ENCODE results near the gene RFX4. TPM values are rescaled to one million over a fixed set of nuclear protein-coding genes. Genes with fewer than 3 reads are reported as not detected.
A peak's percentile ranks its signal among the peaks of the same experiment; 100 is the strongest.

The RFX4 gene
- total RNA-seq, 8 experiments from 2014 or later = 0.20 to 78.4 (median 16.8) TPM

DNA sequence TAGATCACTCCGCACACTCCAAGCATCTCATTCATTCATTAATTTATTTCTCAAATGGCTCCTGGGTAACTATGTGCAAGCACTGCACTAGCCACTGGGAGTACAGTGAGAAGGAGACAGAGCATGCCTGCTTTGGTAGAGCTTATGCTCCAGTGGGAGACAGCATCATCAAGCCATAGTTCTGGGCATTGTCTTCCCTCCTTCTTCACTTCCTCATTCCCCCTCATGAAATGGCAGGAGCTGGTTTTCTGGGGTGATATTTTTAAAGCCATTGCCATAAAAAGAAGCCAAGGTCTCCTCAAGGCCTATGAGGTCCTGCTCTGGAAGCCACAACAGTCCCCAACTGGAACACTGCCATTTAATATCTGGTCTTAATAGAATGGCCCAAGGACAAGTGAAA, 171.5 kb downstream of the RFX4 start:
- Histone ChIP-seq H3K4me1 (replicated peaks in 1 of 2) (peaks cover 8 to 28% of the 10 kb centered on the region in 2 donors), H3K27ac (no peak overlapping the region), H3K4me3 (no peak overlapping the region)
- ATAC-seq (replicated peaks in 6 of 8) = no peak
- 100% methylated on average over 1 of the region's 1 CpG; no CpG with 5 or more reads in 6 of the 10 experiments for WGBS, 10 experiments
- in situ Hi-C loops (cut with MboI; ENCODE audit: low pct_unique_long_range_greater_than_20kb in 2 of 9, low sequenced_read_pairs in 9 of 9, unreplicated experiment in 9 of 9) = no loop called here

DNA sequence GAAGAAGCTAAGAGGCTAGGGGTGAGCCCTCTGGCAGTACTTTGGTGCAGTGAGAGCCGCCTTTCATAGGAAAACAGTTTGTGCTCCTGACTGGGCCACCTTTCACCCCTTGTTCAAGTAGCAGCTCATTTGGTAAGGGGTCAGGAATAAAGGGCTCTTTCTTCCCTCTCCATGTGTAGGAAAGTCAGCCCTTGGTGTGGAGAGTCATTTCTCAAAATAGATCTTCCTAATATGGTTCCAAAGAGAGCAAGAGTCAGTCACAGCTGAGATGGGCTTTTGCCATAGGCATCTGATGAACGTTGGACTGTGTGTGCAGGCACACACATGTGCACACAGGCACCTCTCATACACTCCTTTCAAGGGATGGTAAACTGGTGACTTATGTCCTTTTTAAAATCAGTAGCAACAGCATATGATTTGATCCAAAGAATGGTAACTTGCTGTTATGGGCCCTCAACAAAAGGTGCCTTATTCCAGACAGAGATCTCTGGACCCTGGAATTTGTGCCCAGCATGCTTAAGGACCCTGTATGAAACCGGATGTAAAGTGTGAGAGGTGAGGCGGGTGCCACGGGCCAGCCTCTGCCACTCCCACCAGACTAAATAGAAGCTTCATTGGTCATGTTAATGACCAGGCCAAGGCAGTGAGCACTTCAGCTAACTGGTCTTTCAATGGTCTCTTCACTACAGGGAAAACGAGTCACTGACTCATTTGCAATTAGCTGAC, 175.0 kb downstream of the RFX4 start:
- no peak overlapping the region for H3K4me3 ChIP-seq
- WGBS, 10 experiments = 16 to 100% (median 50%) methylated on average over 1 to 4 of the region's 6 CpGs; no CpG with 5 or more reads in 2 of the 10 experiments
- ATAC-seq (replicated peaks in 6 of 8) = no peak
- peaks cover 20 to 39% of the 10 kb centered on the region in 2 donors for H3K4me1 ChIP-seq (replicated peaks in 1 of 2)
- in situ Hi-C loops (cut with MboI; ENCODE audit: low pct_unique_long_range_greater_than_20kb in 2 of 9, low sequenced_read_pairs in 9 of 9, unreplicated experiment in 9 of 9) = no loop called here
- no peak overlapping the region for H3K27ac ChIP-seq

DNA sequence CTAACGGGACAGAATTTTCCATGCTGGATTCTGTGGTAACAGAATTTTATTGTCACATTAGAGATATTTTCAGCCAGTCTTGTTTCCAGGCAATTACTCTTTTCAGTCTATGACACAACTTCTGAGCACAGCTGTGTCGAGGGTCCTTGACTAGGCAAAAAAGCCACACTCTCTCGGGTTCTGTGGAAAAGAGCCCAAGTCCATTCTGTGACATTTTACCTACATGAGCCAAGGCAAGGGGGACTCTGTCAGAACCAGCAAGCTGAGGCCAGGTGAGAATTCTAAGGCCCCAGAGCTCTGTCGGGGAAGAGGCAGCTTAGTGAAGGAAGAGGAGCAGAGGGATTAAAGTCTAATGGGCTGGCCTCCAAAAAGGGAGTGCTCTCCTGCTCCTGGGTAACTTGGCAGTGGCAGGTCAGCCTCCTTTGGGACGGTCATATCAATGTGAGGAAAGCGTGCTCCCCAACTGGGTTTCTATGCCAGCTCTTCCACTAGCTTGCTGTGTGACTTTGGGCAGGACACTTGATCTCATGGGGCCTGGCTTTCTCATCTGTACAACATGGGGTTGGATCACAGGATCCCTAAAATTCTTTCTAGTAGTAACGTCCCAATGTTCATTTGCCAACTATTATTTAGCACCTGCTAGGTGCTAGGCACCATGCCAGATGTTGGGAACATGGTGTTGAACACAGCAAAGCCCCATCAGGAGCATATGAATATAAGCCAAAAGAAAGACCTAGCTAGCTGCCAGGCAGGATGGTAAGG, 175.7 kb downstream of the RFX4 start:
- peaks cover 24 to 39% of the 10 kb centered on the region in 2 donors for H3K4me1 ChIP-seq (replicated peaks in 1 of 2)
- H3K27ac ChIP-seq = peak overlapping the region in 1 of 2 donors; percentile 66
- WGBS, 10 experiments = 17 to 100% (median 75%) methylated on average over 1 to 5 of the region's 7 CpGs; no CpG with 5 or more reads in 3 of the 10 experiments
- no peak for ATAC-seq (replicated peaks in 6 of 8)
- in situ Hi-C loops (cut with MboI; ENCODE audit: low pct_unique_long_range_greater_than_20kb in 2 of 9, low sequenced_read_pairs in 9 of 9, unreplicated experiment in 9 of 9) = no loop called here
- no peak overlapping the region for H3K4me3 ChIP-seq

DNA sequence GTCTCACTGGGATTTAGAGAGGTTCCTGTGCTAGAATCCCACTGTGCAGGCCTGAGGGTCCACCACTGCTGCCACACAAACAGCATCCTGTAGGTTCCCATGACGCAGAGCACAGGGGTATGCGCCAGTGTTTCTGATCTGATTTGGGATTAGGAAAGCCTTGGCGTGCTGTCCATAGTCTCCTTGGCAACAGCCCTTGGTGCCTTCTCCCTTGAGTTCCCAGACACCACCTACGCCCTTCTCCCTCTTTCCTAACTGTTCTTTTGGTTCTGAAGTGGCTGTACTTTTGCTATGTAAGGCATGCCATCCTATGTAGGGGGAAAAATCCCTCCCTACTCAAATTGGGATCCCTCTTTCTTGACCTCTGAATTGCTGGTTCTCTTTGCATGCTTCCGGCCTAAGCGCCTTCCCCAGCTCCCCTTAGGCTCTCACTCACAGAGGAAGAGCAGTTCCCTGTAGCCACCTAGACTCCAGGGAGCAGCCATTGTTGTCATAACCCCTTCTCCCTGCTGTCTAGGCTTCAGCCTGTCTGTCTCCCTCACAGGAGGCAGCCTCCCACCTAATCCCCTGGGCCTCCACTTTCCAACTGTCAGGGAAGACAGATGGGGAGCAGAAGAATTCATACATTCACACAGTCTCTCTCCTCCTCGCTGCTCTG, 176.9 kb downstream of the RFX4 start:
- H3K4me1 ChIP-seq (replicated peaks in 1 of 2) = peaks cover 24 to 39% of the 10 kb centered on the region in 2 donors
- no peak overlapping the region for H3K4me3 ChIP-seq
- H3K27ac ChIP-seq = peak overlapping the region; percentile 27 to 66
- in situ Hi-C loops (cut with MboI; ENCODE audit: low pct_unique_long_range_greater_than_20kb in 2 of 9, low sequenced_read_pairs in 9 of 9, unreplicated experiment in 9 of 9) = no loop called here
- 0 to 86% (median 60%) methylated on average over 1 to 6 of the region's 7 CpGs; no CpG with 5 or more reads in 2 of the 10 experiments for WGBS, 10 experiments
- ATAC-seq (replicated peaks in 6 of 8) = peak in 4 of 8 experiments; percentile 10 to 34 (median 21)

DNA sequence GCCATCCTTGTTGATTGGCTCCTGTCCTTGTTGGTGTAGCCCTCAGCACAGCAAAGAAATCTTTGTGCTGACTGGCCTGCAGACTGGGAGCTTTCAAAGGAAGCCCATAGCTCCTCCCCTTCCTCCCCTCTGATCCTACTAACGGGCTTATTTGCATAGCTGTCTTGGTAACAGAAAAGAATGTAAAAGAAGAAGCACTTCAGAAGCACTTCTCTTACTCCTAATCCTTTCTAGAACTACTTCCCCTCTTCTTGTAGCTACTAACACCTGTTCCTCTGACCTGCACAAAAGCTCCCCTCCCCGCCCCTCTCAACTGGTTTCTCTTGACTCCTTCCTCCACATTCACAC, 177.4 kb downstream of the RFX4 start:
- in situ Hi-C loops (cut with MboI; ENCODE audit: low pct_unique_long_range_greater_than_20kb in 2 of 9, low sequenced_read_pairs in 9 of 9, unreplicated experiment in 9 of 9) = no loop called here
- peak; percentile 82 to 98 (median 94) for ATAC-seq (replicated peaks in 6 of 8)
- Histone ChIP-seq H3K4me3 (no peak overlapping the region), H3K27ac (peak overlapping the region in 1 of 2 donors; percentile 66), H3K4me1 (replicated peaks in 1 of 2) (peaks cover 24 to 39% of the 10 kb centered on the region in 2 donors)
- 0 to 100% (median 55%) methylated on average over 1 to 2 of the region's 2 CpGs; no CpG with 5 or more reads in 4 of the 10 experiments for WGBS, 10 experiments

DNA sequence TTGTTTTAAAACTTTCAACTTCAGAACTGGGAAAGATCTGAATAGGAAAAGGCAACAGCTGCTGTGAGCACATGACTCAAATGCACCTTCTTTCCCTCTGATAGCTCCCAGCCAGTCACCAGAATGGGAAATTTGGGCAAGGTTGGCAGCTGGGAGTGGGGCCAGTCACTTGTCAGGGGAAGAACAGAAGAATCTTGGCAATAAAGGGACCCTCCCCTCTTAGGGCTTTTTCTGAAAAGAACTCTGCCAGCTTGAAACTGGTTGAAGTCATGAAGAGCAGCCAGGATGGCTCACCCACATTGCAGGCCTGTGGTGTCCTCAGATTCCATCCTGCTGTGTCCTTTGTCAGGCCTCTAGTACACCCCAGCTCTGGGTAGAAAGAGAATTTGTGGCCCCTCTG, 181.4 kb downstream of the RFX4 start:
- Histone ChIP-seq H3K4me1 (replicated peaks in 1 of 2) (peaks cover 43 to 50% of the 10 kb centered on the region in 2 donors), H3K27ac (no peak overlapping the region), H3K4me3 (no peak overlapping the region)
- ATAC-seq (replicated peaks in 6 of 8) = no peak
- in situ Hi-C loops (cut with MboI; ENCODE audit: low pct_unique_long_range_greater_than_20kb in 2 of 9, low sequenced_read_pairs in 9 of 9, unreplicated experiment in 9 of 9) = no loop called here

DNA sequence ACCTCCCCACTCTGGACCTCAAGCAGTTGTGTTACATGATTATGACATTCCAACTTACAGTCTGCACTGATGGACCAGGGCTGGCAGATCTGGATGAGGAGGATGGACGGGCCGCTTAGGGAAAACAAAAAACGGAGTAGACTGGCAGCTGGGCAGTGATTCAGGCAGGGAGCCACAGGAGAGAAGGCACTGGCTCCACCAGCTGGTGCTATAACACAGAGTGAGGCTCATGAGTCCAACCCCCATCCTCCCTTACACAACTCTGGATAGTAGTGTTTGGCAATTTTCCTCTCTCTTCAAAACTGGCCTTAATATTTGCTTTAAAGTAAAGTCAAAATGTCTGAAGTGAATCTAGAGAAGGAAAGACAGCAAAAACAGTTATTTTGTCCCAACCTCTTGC, 181.9 kb downstream of the RFX4 start:
- no peak overlapping the region for H3K27ac ChIP-seq
- 80 to 100% methylated on average over 1 of the region's 3 CpGs; no CpG with 5 or more reads in 8 of the 10 experiments for WGBS, 10 experiments
- ATAC-seq (replicated peaks in 6 of 8) = no peak
- in situ Hi-C loops (cut with MboI; ENCODE audit: low pct_unique_long_range_greater_than_20kb in 2 of 9, low sequenced_read_pairs in 9 of 9, unreplicated experiment in 9 of 9) = no loop called here
- H3K4me3 ChIP-seq = no peak overlapping the region
- peaks cover 39 to 48% of the 10 kb centered on the region in 2 donors for H3K4me1 ChIP-seq (replicated peaks in 1 of 2)

DNA sequence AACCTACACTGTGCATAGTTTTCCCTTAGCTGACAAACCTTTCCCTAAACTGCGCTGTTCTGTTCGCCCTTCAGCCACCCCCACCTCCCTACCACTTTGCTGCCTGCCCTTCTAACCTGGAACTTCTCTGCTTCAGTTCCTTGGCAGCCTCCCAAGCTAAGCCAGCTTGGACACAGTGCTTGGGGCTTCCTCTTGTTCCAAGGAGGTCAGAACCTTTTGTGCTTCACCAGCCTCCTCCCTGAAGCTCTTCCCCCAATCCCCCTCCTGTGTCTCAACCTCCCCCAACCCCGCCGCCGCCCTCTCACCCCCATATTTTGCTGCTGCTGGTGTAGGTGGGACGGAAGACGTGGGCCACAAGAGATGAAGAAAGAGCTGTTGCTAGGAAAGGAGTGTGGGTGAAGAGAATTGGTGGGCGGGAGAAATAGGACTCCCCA, 183.6 kb downstream of the RFX4 start:
- 0 to 100% (median 69%) methylated on average over 1 to 4 of the region's 8 CpGs; no CpG with 5 or more reads in 6 of the 10 experiments for WGBS, 10 experiments
- ATAC-seq (replicated peaks in 6 of 8) = peak in 3 of 8 experiments; percentile 6 to 27 (median 25)
- in situ Hi-C loops (cut with MboI; ENCODE audit: low pct_unique_long_range_greater_than_20kb in 2 of 9, low sequenced_read_pairs in 9 of 9, unreplicated experiment in 9 of 9) = no loop called here
- Histone ChIP-seq H3K4me3 (no peak overlapping the region), H3K27ac (no peak overlapping the region), H3K4me1 (replicated peaks in 1 of 2) (peaks cover 32 to 41% of the 10 kb centered on the region in 2 donors)

DNA sequence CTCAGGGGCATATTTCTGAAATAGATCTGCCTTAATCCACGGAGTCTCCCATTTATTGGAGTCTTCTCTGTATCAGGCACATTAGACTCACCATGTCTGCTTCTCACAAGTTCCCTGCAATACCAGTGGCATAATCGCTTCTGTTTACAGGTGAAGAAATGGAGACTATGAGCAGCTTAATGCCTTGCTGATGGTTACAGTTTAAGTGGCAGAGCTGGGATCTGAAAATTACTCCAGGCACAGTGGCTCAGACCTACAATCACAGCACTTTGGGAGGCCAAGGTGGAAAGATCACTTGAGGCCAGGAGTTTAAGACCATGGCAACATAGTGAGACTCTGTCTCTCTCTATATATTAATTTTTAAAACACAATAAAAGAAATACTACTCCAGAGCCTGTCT, 184.4 kb downstream of the RFX4 start:
- in situ Hi-C loops (cut with MboI; ENCODE audit: low pct_unique_long_range_greater_than_20kb in 2 of 9, low sequenced_read_pairs in 9 of 9, unreplicated experiment in 9 of 9) = no loop called here

DNA sequence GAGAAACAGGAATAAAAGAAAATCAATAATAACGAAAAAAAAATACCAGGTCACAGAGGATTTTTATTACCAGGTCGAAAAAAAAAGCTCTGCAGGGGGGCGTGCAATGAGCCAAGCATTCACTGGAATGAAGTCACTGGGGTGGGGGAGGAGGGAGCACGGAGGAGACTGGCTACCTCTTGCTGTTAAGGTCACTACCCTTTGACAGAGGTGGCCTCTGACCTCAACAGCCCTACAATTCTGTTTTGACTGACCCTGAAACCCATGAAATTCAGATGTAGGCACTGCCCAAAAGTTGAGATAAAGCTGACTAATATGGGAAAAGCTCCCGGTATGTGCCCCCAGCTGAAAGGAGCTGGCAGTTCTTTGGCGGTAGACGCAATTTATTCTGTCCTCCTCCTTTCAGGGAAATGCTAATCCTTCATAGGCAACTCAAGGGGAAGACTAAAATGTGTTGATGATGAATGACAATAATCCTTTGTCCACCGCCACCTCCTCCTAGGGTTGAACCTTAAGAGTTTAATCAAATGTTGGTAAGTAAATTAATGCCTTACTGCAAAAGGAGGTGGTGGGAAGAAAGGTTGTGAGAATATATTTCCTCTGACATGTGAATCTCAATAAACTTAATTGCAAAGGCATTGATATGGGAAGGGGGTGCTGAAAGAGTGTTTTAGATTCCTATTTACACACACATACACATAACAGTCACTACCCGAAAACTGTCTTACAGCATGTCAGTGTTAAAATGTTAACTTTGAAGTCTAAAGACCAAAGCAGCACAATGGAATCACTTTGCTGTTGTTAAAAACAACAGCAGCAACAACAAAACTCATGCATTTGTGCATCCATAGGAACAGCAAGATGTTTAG, 185.4 kb downstream of the RFX4 start:
- in situ Hi-C loops (cut with MboI; ENCODE audit: low pct_unique_long_range_greater_than_20kb in 2 of 9, low sequenced_read_pairs in 9 of 9, unreplicated experiment in 9 of 9) = no loop called here
- Histone ChIP-seq H3K27ac (peak overlapping the region; percentile 19 to 64), H3K4me3 (peak overlapping the region in 2 of 5 donors; percentile 6 to 15)

More for the DNA sequence above, 184.4 kb downstream of the RFX4 start:
- peak overlapping the region in 1 of 2 donors; percentile 32 for H3K27ac ChIP-seq
- ATAC-seq (replicated peaks in 6 of 8) = no peak
- H3K4me3 ChIP-seq = no peak overlapping the region
- H3K4me1 ChIP-seq (replicated peaks in 1 of 2) = peaks cover 32 to 41% of the 10 kb centered on the region in 2 donors
- WGBS, 10 experiments = 40 to 60% (median 43%) methylated on average over 1 to 2 of the region's 2 CpGs; no CpG with 5 or more reads in 7 of the 10 experiments

DNA sequence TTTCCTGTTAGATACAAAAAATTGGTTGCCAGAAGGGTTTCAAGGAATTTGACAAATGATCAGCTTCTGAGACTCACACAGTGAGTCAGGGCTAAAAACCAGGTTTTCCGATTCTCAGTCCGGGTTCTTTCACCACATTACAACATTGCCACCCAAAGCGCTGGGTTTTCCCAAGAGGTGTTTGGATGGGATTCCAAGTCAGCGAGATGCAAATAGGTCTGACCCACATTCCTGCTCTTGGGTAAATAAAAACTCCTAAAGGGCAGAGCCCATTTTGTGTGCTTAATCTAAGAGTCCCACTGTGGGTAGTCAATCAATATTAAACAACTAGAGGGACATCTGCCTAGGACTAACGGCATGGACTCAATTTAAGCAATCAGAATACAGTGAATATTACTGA, 186.3 kb downstream of the RFX4 start:
- 0 to 50% (median 11%) methylated on average over 1 to 5 of the region's 5 CpGs; no CpG with 5 or more reads in 1 of the 10 experiments for WGBS, 10 experiments
- in situ Hi-C loops (cut with MboI; ENCODE audit: low pct_unique_long_range_greater_than_20kb in 2 of 9, low sequenced_read_pairs in 9 of 9, unreplicated experiment in 9 of 9) = no loop called here
- H3K4me1 ChIP-seq (replicated peaks in 1 of 2) = peaks cover 32 to 36% of the 10 kb centered on the region in 2 donors
- peak overlapping the region in 1 of 2 donors; percentile 67 for H3K27ac ChIP-seq
- peak overlapping the region in 2 of 5 donors; percentile 6 to 15 for H3K4me3 ChIP-seq
- peak in 1 of 8 experiments; percentile 7 for ATAC-seq (replicated peaks in 6 of 8)

More for the DNA sequence above, 185.4 kb downstream of the RFX4 start:
- H3K4me1 ChIP-seq (replicated peaks in 1 of 2) = peaks cover 32 to 39% of the 10 kb centered on the region in 2 donors
- peak in 5 of 8 experiments; percentile 13 to 74 (median 70) for ATAC-seq (replicated peaks in 6 of 8)
- WGBS, 10 experiments = 0 to 83% (median 2%) methylated on average over 1 to 7 of the region's 9 CpGs; no CpG with 5 or more reads in 2 of the 10 experiments

DNA sequence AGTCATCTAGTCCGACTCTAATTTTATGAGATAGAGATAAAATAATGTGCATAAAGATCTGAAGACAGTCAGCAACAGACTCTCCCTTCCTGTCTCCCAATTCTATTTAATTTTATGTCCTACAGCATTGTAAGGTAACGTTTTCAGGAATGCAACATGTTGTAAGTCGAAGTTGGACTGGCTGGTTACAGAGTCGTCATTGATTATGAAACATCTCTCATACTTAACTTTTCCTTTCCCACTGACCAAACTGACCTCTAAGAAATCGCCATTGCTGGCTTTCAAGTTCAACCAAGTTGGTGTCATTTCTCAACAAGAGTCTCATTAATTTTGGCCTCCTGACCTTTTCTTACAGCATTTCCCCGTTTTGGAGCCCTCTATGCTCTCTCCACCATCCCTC, 186.7 kb downstream of the RFX4 start:
- in situ Hi-C loops (cut with MboI; ENCODE audit: low pct_unique_long_range_greater_than_20kb in 2 of 9, low sequenced_read_pairs in 9 of 9, unreplicated experiment in 9 of 9) = no loop called here
- no peak for ATAC-seq (replicated peaks in 6 of 8)
- Histone ChIP-seq H3K27ac (peak overlapping the region in 1 of 2 donors; percentile 67), H3K4me3 (no peak overlapping the region), H3K4me1 (replicated peaks in 1 of 2) (peaks cover 32 to 36% of the 10 kb centered on the region in 2 donors)
- 12 to 68% (median 49%) methylated on average over 2 to 6 of the region's 6 CpGs for WGBS, 10 experiments
